Measurements from ENCODE around the gene CACNG4. TPM values are rescaled to one million over a fixed set of nuclear protein-coding genes. Genes with fewer than 3 reads are reported as not detected.

CACNG4 gene
- total RNA-seq, 2 experiments from 2014 or later = not detected

- Mint-ChIP-seq H3K9me3 (no peaks in the 10 kb centered on the region), H3K4me1 (ENCODE audit: low read depth) (no peaks in the 10 kb centered on the region), H3K27ac (no peak overlapping the region), H3K36me3 (ENCODE audit: low read depth) (no peaks in the 10 kb centered on the region), H3K27me3 (no peaks in the 10 kb centered on the region), H3K4me3 (no peak overlapping the region)
- Histone ChIP-seq H3K27me3 (ENCODE audit: control insufficient read depth in 1 of 2, insufficient read depth in 2 of 2, low read length in 2 of 2) (no peaks in the 10 kb centered on the region), H3K27ac (ENCODE audit: low read depth in 1 of 2, low read length in 2 of 2) (no peak overlapping the region), H3K4me1 (ENCODE audit: insufficient read depth, low read length) (no peaks in the 10 kb centered on the region), H3K4me3 (ENCODE audit: low read length) (no peak overlapping the region), H3K9me3 (ENCODE audit: control insufficient read depth in 1 of 2, insufficient read depth in 1 of 2, low read length in 2 of 2) (no peaks in the 10 kb centered on the region), H3K36me3 (ENCODE audit: insufficient read depth, low read length) (no peaks in the 10 kb centered on the region)
- ChIA-PET POLR2A (no interaction called here), CTCF (no interaction called here)
- no peak for TF ChIP-seq CTCF (IDR thresholded peaks at IDR 0.05)
- intact Hi-C loops (cut with DNase I, micrococcal nuclease) = no loop called here
- no peak for DNase-seq
- ATAC-seq (ENCODE audit: poor library complexity) = no peak
Observed at GRCh38 chr17:67058036-67058435, 93.5 kb downstream of the CACNG4 start.

- Histone ChIP-seq H3K27me3 (ENCODE audit: control insufficient read depth in 1 of 2, insufficient read depth in 2 of 2, low read length in 2 of 2) (no peaks in the 10 kb centered on the region), H3K4me3 (ENCODE audit: low read length) (no peak overlapping the region), H3K27ac (ENCODE audit: low read depth in 1 of 2, low read length in 2 of 2) (no peak overlapping the region), H3K9me3 (ENCODE audit: control insufficient read depth in 1 of 2, insufficient read depth in 1 of 2, low read length in 2 of 2) (no peaks in the 10 kb centered on the region), H3K4me1 (ENCODE audit: insufficient read depth, low read length) (no peaks in the 10 kb centered on the region), H3K36me3 (ENCODE audit: insufficient read depth, low read length) (no peaks in the 10 kb centered on the region)
- POLR2A ChIA-PET = no interaction called here
- Mint-ChIP-seq H3K27ac (no peak overlapping the region), H3K9me3 (no peaks in the 10 kb centered on the region), H3K4me3 (no peak overlapping the region), H3K27me3 (no peaks in the 10 kb centered on the region), H3K36me3 (ENCODE audit: low read depth) (no peaks in the 10 kb centered on the region), H3K4me1 (ENCODE audit: low read depth) (no peaks in the 10 kb centered on the region)
- DNase-seq (no peak), ATAC-seq (ENCODE audit: poor library complexity) (no peak)
- intact Hi-C loops (cut with DNase I, micrococcal nuclease) = no loop called here
- no peak for TF ChIP-seq CTCF (IDR thresholded peaks at IDR 0.05)
- CTCF ChIA-PET = no interaction called here
Observed at GRCh38 chr17:67059372-67059771, 94.9 kb downstream of the CACNG4 start.

GRCh38 chr17:67063141-67063540 lies 98.6 kb downstream of the CACNG4 start:
- H3K4me3 ChIP-seq (ENCODE audit: low read length) = no peak overlapping the region
- H3K9me3 Mint-ChIP-seq = no peaks in the 10 kb centered on the region
- CTCF ChIA-PET = no interaction called here
- H3K4me1 Mint-ChIP-seq (ENCODE audit: low read depth) = no peaks in the 10 kb centered on the region
- no peak overlapping the region for H3K4me3 Mint-ChIP-seq
- H3K27ac Mint-ChIP-seq = no peak overlapping the region
- POLR2A ChIA-PET = no interaction called here
- H3K36me3 ChIP-seq (ENCODE audit: insufficient read depth, low read length) = no peaks in the 10 kb centered on the region
- no peak for TF ChIP-seq CTCF (IDR thresholded peaks at IDR 0.05)
- no peaks in the 10 kb centered on the region for H3K9me3 ChIP-seq (ENCODE audit: control insufficient read depth in 1 of 2, insufficient read depth in 1 of 2, low read length in 2 of 2)
- H3K27me3 Mint-ChIP-seq = no peaks in the 10 kb centered on the region
- H3K27me3 ChIP-seq (ENCODE audit: control insufficient read depth in 1 of 2, insufficient read depth in 2 of 2, low read length in 2 of 2) = no peaks in the 10 kb centered on the region
- H3K27ac ChIP-seq (ENCODE audit: low read depth in 1 of 2, low read length in 2 of 2) = no peak overlapping the region
- H3K4me1 ChIP-seq (ENCODE audit: insufficient read depth, low read length) = no peaks in the 10 kb centered on the region
- DNase-seq (no peak), ATAC-seq (ENCODE audit: poor library complexity) (no peak)
- intact Hi-C loops (cut with DNase I, micrococcal nuclease) = no loop called here
- peaks cover 3% of the 10 kb centered on the region for H3K36me3 Mint-ChIP-seq (ENCODE audit: low read depth)
